Skeletal muscle tissue (tissue), 4 donors: ENCODE measurements around the gene DUSP6. TPM values are rescaled to one million over a fixed set of nuclear protein-coding genes. Genes with fewer than 3 reads are reported as not detected.

Source experiments
- H3K27ac ChIP-seq: one replicate; pipeline ENCODE4 v1.7.0; 2013; ENCODE audit warnings: mild to moderate bottlenecking, low read depth, low read length, inconsistent platforms
- H3K27me3 ChIP-seq, 3 donors: one replicate each; pipeline ENCODE4 v1.7.0; 2013; ENCODE audit warnings: low read length in 3 of 3; ENCODE audit not compliant: control insufficient read depth in 3 of 3, insufficient read depth in 3 of 3
- H3K36me3 ChIP-seq, 3 donors: one replicate each; pipeline ENCODE4 v1.7.0; 2013; ENCODE audit warnings: low read length in 3 of 3; ENCODE audit not compliant: control insufficient read depth in 3 of 3, insufficient read depth in 3 of 3
- H3K4me1 ChIP-seq, 3 donors: one replicate each; pipeline ENCODE4 v1.7.0; 2013; ENCODE audit warnings: low read length in 3 of 3, mild to moderate bottlenecking in 3 of 3; ENCODE audit not compliant: control insufficient read depth in 3 of 3, insufficient read depth in 3 of 3
- H3K4me3 ChIP-seq, 3 donors: one replicate each; pipeline ENCODE4 v1.7.0; 2013; ENCODE audit warnings: low read length in 3 of 3
- H3K9ac ChIP-seq, 3 donors: one replicate each; pipeline ENCODE4 v1.7.0; 2013; ENCODE audit warnings: low read length in 3 of 3, mild to moderate bottlenecking in 3 of 3, moderate library complexity in 2 of 3, low read depth in 1 of 3
- H3K9me3 ChIP-seq, 3 donors: one replicate each; pipeline ENCODE4 v1.7.0; 2013; ENCODE audit warnings: low read length in 3 of 3; ENCODE audit not compliant: control insufficient read depth in 3 of 3
- total RNA-seq: library from RNA; depleted of rRNA; stranded (reverse); fragments of >200 nt; gene quantifications from one replicate; pipeline ENCODE4 v1.2.3, GENCODE V29; 2014
- donor health status: Osteomylitis.

DUSP6 gene
- total RNA-seq, 1 donor from 2014 or later = 44.9 TPM

DNA sequence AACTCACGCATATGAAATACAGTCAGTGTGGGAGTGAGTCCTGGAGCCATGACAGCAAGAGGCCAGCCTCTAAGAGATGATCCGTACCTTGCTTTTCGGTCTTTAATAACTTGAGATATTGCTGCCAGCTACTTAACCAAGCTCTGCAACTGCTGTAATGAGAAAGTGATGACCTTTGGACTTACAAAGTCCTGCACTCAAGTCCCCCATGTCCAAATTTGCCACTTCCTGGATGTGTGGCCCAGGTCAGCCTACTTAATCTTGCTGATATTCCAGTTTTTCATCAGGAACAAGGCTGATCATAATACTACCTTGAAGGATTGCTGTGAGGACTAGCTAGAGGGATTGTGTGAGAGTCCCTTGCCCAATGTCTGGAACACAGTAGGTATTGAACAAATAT lies 33.8 kb upstream of the DUSP6 start:
- no peak overlapping the region for H3K4me3 ChIP-seq
- no peaks in the 10 kb centered on the region for H3K36me3 ChIP-seq
- H3K27ac ChIP-seq = no peak overlapping the region
- H3K27me3 ChIP-seq = no peaks in the 10 kb centered on the region
- peaks cover 4 to 17% (median 6%) of the 10 kb centered on the region in 3 donors for H3K4me1 ChIP-seq
- no peaks in the 10 kb centered on the region for H3K9me3 ChIP-seq
- H3K9ac ChIP-seq = no peak overlapping the region

DNA sequence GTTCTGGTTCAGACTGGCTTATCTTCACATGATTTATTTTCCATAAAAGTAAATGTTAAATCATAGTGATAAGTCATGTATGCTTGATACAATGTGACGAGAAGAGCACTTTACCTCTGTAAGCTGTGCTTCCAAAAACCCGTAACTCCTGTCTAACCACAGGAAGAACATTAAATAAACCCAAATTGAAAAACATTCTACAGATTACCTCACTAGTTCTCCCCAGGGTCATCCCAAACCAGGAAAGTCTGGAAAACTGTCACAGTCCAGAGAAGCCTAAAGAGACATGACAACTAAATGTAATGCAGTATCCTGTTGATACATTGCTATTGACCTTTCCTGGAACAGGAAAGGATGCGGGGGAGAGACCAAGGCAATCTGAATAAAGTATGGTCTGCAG lies 32.5 kb upstream of the DUSP6 start:
- H3K27ac ChIP-seq = no peak overlapping the region

DNA sequence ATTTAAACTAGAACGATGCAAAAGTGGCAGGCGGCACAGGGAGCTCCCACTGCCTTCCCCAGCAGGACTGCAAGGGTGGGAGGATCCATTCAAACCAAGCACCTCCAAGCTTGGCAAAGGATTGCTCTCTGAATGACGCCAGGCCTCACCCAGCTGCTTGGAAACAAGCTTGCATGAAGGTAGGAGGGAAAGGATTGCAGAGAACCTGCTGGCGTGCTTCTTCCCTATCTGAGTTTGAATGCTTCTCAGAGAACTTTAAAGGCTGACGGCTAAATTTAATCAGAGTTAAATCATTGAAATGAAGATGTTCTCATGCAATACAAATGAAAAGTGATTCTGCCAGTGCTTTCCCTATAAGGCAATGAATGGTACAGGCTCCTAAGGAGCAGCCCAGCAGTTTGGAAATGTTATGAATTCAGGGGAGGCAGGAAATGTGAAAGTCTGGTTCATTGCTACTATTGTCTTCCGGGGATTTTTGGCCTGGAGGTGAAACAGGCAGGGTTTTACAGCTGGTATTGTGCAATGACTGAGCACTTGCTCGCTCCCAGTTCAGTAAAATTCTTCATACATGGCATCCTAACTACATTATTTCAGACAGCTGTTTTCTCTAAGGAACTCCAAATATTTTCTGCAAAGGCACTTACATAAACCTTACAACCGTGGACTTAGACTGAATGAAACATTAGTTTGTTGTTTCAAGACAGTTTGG lies 31.9 kb upstream of the DUSP6 start:
- H3K27ac ChIP-seq = no peak overlapping the region
- no peaks in the 10 kb centered on the region for H3K27me3 ChIP-seq
- H3K4me1 ChIP-seq = peaks cover 4 to 12% (median 4%) of the 10 kb centered on the region in 3 donors
- no peaks in the 10 kb centered on the region for H3K36me3 ChIP-seq
- peak overlapping the region in 1 of 3 donors; percentile 1 for H3K4me3 ChIP-seq
- no peaks in the 10 kb centered on the region for H3K9me3 ChIP-seq
- no peak overlapping the region for H3K9ac ChIP-seq

More for the DNA sequence above, 32.5 kb upstream of the DUSP6 start:
- Histone ChIP-seq H3K4me3 (no peak overlapping the region), H3K36me3 (no peaks in the 10 kb centered on the region), H3K27me3 (no peaks in the 10 kb centered on the region), H3K9ac (no peak overlapping the region), H3K4me1 (peaks cover 4 to 12% (median 5%) of the 10 kb centered on the region in 3 donors), H3K9me3 (no peaks in the 10 kb centered on the region)

DNA sequence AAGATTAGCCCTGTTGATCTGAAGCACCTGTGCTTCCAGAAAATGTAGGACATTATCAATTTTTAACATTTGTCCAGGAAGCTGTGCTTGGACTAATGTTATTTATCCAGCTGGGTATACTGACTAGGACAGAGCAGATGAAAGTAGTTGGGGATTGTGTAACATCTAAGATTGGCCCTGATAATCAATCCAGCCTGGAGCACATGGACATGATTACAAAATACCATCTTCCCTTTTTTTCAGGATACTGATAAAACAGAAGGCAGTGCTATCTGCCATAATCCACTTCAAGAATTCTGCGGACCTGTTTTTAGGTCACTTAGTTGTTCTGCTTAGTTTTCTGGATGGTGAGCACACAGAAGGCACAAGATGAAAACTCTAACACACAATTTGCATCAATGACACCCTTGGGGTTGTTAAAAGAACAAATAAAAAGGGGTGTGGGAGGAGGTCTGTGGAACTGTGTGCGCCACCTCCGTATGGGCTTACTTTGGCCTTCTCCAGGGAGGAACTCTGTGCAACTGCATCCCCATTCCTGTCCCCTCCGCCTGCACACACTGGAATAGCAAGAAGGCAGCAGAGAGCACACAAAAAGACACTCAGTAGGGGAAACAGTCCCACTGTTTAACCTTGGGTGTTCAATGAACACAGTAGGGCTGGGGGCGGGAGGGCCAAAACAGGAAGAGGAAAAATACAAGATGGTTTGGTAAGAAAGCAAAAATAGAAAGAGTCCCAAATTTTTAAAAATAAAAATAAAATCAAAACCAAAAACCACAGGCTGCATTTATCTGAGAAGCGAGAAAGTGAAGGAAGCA lies 31.1 kb upstream of the DUSP6 start:
- Histone ChIP-seq H3K4me3 (peak overlapping the region in 1 of 3 donors; percentile 1), H3K27ac (no peak overlapping the region), H3K27me3 (no peaks in the 10 kb centered on the region), H3K9ac (no peak overlapping the region), H3K9me3 (no peaks in the 10 kb centered on the region), H3K4me1 (peaks cover 4 to 12% (median 4%) of the 10 kb centered on the region in 3 donors), H3K36me3 (no peaks in the 10 kb centered on the region)

DNA sequence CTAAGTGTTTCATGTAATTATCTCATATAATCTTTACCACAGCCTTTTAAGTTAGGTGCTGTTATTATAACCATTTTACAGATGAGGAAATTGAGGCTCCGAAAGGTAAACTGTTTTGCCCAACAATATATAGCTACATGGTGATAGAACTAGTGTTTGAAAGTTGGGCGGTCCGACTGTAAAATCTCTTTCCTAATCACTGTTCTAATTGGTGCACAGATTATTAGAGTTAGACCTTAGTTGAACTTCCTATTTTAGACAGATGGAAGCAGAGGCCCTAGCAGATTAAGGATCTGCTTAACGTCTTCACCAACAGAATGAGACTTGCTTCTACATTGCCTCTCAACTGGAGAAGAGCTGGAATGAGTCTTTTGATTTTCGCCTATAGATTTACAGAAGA lies 30.0 kb upstream of the DUSP6 start:
- no peak overlapping the region for H3K9ac ChIP-seq
- H3K27me3 ChIP-seq = no peaks in the 10 kb centered on the region
- H3K36me3 ChIP-seq = no peaks in the 10 kb centered on the region
- H3K27ac ChIP-seq = no peak overlapping the region
- no peaks in the 10 kb centered on the region for H3K9me3 ChIP-seq
- peaks cover 4 to 12% (median 4%) of the 10 kb centered on the region in 3 donors for H3K4me1 ChIP-seq
- H3K4me3 ChIP-seq = no peak overlapping the region

DNA sequence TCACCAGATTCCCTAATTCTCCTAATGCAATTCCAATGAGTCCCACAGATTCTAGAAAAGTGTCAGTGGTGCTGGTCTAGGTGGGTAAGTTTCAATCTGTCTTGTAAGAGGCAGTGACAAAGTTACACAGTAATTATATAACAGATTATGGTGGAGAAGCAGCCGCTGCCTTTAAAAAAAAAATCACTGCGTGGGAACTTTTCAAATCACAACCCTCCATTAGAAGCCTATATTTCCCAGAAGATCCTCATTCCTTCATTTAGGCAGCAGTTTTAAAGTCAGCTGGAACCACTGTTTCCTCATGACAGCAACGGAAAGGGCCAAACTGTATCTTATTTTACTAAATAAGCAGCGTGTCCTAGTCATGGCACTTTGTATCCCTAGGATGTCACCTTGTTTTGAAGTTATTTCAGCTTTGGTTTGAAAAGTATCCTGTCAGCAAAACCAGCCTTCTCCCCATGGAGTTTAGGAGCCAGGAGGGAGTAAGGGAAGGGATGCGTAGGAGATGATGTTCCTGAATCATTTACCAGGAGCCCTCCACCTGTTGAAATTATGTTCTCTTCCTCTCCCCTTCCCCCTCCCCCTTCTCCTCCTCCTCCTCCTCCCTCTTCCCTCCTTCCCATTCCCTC lies 27.7 kb upstream of the DUSP6 start:
- Histone ChIP-seq H3K4me3 (no peak overlapping the region), H3K27me3 (no peaks in the 10 kb centered on the region), H3K9me3 (no peaks in the 10 kb centered on the region), H3K36me3 (no peaks in the 10 kb centered on the region), H3K9ac (no peak overlapping the region), H3K27ac (no peak overlapping the region), H3K4me1 (peaks cover 4 to 8% (median 8%) of the 10 kb centered on the region in 3 donors)

DNA sequence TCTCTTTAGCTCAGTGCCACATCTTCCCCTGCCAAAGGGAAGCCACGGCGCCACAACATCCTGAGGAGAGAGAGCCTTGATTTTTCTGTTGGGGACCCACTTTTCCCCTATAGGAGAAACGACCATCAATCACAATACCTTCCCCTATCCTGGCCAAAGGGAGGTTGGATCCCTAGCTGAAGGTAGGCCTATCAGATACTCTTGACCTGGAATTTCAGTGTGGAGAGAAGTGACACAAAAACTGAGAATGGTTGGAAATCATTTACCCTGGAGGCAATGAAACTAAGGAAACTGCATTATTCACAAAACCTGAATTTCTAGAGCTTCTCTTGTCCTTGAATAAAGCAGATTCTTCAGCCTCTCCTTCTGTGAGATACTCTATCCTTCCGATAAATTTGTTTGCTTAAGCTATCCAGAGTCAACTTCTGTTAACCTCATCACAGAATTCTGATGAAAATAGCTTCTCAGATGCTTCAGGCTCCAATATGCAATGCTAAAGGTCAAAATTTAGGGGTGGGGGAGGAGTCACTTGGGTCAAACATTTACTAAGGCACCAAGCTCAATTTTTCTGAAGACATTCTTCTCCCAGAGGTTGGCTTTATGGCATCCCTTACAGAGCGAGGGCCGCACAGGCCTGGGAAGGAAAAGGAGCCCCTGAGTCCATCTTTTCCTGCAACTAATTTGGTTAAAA lies 27.0 kb upstream of the DUSP6 start:
- Histone ChIP-seq H3K9me3 (no peaks in the 10 kb centered on the region), H3K27me3 (no peaks in the 10 kb centered on the region), H3K4me1 (peaks cover 4 to 8% (median 4%) of the 10 kb centered on the region in 3 donors), H3K27ac (no peak overlapping the region), H3K9ac (no peak overlapping the region), H3K36me3 (no peaks in the 10 kb centered on the region), H3K4me3 (no peak overlapping the region)

DNA sequence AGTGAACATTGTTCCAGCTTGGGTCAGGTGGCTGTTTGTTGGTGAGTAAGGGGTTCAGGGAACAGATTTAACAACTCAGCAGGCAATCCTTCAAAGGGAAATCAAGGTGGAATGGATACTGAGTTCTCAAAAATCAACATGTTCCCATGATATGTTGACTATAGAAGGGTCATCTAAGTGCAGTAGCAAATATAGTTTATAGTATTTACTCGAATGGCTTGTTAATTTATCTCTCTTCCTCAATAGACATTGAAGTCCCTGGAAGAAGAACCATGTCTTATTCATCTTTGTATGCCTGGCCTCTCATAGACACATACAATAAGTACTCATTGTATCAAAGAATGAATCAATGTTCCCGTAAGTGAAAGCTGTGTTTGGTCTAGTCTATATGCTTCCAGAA lies 24.5 kb upstream of the DUSP6 start:
- Histone ChIP-seq H3K9ac (no peak overlapping the region), H3K4me3 (no peak overlapping the region), H3K9me3 (no peaks in the 10 kb centered on the region), H3K36me3 (no peaks in the 10 kb centered on the region), H3K27me3 (no peaks in the 10 kb centered on the region), H3K4me1 (peaks cover 0 to 9% (median 3%) of the 10 kb centered on the region in 3 donors), H3K27ac (no peak overlapping the region)

DNA sequence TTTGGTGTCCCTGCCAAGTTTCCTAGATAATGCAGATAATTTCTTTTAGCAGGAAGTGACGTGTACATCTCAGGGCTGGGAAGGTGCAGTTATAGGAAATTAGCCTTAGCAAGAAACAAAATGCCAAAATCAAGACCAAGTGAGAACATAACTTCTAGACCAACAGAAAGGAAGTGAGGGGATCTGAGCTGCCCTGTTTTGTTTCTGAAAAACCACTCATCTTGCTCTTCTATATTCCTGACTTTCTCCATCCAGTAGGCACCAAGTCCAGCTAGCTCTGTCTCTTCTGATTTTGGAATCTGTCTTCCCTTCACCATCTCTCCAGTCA lies 23.9 kb upstream of the DUSP6 start:
- no peak overlapping the region for H3K9ac ChIP-seq
- no peaks in the 10 kb centered on the region for H3K27me3 ChIP-seq
- H3K27ac ChIP-seq = no peak overlapping the region
- no peaks in the 10 kb centered on the region for H3K36me3 ChIP-seq
- peaks cover 0 to 9% (median 3%) of the 10 kb centered on the region in 3 donors for H3K4me1 ChIP-seq
- no peak overlapping the region for H3K4me3 ChIP-seq
- H3K9me3 ChIP-seq = no peaks in the 10 kb centered on the region
